GM19324 (cell line): ENCODE results near the gene PDE1C.

Experiments used
- ATAC-seq: cut with Tn5 transposase; IDR thresholded peaks from one replicate; pipeline ENCODE4 v1.9.1; 2021; ENCODE audit warnings: mild to moderate bottlenecking, moderate library complexity; ENCODE audit not compliant: unreplicated experiment, low FRiP score

Gene PDE1C

GRCh38 chr7:32005577-32005976 lies 64.6 kb downstream of the PDE1C start:
- no peak for ATAC-seq

GRCh38 chr7:32001948-32002347 lies 68.3 kb downstream of the PDE1C start:
- no peak for ATAC-seq

GRCh38 chr7:31997423-31997822 lies 72.8 kb downstream of the PDE1C start:
- no peak for ATAC-seq

GRCh38 chr7:31995134-31995533 lies 75.1 kb downstream of the PDE1C start:
- no peak for ATAC-seq

- ATAC-seq: no peak
Measured at GRCh38 chr7:31991846-31992245, 78.4 kb downstream of the PDE1C start.

GRCh38 chr7:31991406-31991805 lies 78.8 kb downstream of the PDE1C start:
- ATAC-seq: no peak

GRCh38 chr7:31986878-31987518 lies 83.2 kb downstream of the PDE1C start:
- ATAC-seq: no peak

GRCh38 chr7:31982962-31983361 lies 87.2 kb downstream of the PDE1C start:
- no peak for ATAC-seq

GRCh38 chr7:31981874-31982390 lies 88.3 kb downstream of the PDE1C start:
- ATAC-seq: no peak

GRCh38 chr7:31979690-31980330 lies 90.4 kb downstream of the PDE1C start:
- ATAC-seq: no peak

- no peak for ATAC-seq
Measured at GRCh38 chr7:31975546-31975945, 94.7 kb downstream of the PDE1C start.

- no peak for ATAC-seq
Measured at GRCh38 chr7:31974351-31974750, 95.9 kb downstream of the PDE1C start.

- ATAC-seq: no peak
Measured at GRCh38 chr7:31971049-31971667, 99.0 kb downstream of the PDE1C start.

GRCh38 chr7:31970501-31970900 lies 99.7 kb downstream of the PDE1C start:
- no peak for ATAC-seq

GRCh38 chr7:31963569-31964175 lies 106.5 kb downstream of the PDE1C start:
- no peak for ATAC-seq

- ATAC-seq: no peak
Measured at GRCh38 chr7:31962246-31962645, 108.0 kb downstream of the PDE1C start.

GRCh38 chr7:31958226-31958625 lies 112.0 kb downstream of the PDE1C start:
- ATAC-seq: no peak

- no peak for ATAC-seq
Measured at GRCh38 chr7:31957756-31958155, 112.5 kb downstream of the PDE1C start.

- no peak for ATAC-seq
Measured at GRCh38 chr7:31957090-31957720, 113.0 kb downstream of the PDE1C start.

GRCh38 chr7:31955641-31956040 lies 114.6 kb downstream of the PDE1C start:
- ATAC-seq: no peak

- no peak for ATAC-seq
Measured at GRCh38 chr7:31955021-31955420, 115.2 kb downstream of the PDE1C start.
